Measurements from ENCODE around the gene PRICKLE2.
A peak's percentile ranks its signal among the peaks of the same experiment; 100 is the strongest.

The PRICKLE2 gene

DNA sequence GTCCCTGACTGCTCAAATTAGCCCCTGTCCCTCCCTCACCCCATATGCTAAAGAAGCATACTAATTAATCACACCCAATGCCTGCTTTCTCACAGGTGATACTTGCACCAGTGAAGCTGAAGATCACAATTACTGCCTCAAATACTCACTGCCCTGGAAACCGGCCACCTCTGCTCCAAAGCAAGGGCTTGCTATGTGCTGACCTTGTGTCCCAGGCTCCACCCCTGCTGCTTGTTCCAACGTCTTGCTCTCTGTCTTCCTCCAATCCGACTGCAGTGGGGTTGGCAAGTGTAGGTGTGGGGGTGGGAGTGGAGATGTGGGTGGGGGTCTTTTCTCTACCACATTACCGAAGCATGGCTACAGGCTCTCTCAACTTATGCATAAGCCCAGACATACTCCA, 146.3 kb downstream of the PRICKLE2 start:
- no peak for DNase-seq (ENCODE audit: low read depth, low spot score)

- no peak for DNase-seq (ENCODE audit: low read depth, low spot score)
Measured at GRCh38 chr3:64074895-64075679, 150.2 kb downstream of the PRICKLE2 start.

DNA sequence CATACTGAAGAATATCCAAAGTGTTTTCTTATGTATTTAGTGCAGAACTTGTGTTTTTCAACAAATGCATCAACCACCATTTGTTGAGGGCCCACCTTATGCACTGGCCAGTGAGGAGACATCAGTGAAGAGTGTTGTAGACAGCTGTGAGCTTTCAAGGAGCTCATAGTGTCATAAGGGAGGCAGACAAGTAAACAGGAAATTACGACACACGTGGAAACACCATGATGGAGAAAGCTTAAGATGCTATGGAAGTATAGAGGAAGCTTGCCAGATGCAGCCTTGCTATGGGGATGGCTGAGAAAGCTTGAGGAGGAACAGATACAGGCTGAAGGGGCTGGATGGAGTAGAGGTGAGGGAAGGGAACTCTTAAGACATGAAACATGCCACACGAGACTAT, 151.2 kb downstream of the PRICKLE2 start:
- no peak for DNase-seq (ENCODE audit: low read depth, low spot score)

GRCh38 chr3:64073158-64073761, 152.0 kb downstream of the PRICKLE2 start:
- no peak for DNase-seq (ENCODE audit: low read depth, low spot score)

- no peak for DNase-seq (ENCODE audit: low read depth, low spot score)
Measured at GRCh38 chr3:64072126-64072525, 153.1 kb downstream of the PRICKLE2 start.

DNA sequence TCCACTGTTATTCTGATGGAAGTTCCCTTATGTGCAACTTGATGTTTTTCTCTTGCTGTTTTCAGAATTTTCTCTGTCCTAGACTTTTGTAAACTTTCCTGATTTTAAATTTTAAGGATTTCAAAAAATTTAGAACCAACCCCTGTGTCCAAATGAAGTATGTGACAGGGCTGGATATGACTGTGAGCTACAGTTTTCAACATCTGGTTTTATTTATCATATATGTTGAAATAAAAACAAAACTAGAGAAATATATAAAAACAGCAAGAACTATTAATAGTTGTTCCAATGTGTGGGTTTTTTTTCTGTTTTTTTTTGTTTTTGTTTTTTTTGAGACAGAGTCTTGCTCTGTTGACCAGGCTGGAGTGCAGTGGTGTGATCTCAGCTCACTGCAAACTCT, 154.6 kb downstream of the PRICKLE2 start:
- no peak for DNase-seq (ENCODE audit: low read depth, low spot score)

GRCh38 chr3:64067506-64068346, 157.5 kb downstream of the PRICKLE2 start:
- DNase-seq (ENCODE audit: low read depth, low spot score), result no peak

DNA sequence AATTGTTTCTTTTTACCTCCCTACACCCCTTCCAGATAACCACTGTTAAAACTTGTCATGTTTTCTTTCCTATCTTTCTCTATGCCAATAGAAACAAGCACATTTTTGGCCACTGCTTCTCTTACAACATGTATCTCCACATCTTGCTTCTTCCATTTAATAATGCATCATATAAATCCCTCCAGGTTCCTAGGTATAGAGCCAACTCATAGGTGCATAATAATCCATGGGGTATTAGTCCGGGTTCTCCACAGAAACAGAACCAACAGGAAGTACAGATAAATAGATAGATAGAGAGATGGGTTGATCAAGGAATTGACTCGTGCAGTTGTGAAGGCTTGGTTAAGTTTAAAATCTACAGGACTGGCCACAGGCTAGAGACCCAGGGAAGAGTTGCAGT, 160.5 kb downstream of the PRICKLE2 start:
- DNase-seq (ENCODE audit: low read depth, low spot score), result no peak

DNA sequence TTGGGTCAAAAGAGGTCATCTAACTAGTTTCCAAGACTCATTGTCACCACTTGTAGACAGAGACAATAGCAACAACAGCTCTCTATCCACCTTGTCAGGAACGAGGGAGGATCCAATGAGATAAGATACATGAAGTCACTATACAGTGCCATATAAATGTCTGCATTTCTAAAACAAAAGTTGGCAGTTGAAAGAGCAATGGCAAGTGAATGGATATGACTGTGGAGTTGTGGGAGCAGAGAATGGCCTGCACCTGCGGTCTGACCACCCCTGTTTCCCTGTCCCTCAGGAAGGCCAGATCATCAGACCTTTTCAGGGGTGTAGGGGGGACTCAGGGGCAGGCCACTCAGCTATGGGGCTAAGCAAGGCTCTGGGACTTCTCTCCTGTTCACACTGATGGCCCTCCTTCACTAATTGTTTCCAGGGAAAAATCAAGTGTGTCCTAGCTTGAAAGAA, 161.3 kb downstream of the PRICKLE2 start:
- DNase-seq (ENCODE audit: low read depth, low spot score), result no peak

DNA sequence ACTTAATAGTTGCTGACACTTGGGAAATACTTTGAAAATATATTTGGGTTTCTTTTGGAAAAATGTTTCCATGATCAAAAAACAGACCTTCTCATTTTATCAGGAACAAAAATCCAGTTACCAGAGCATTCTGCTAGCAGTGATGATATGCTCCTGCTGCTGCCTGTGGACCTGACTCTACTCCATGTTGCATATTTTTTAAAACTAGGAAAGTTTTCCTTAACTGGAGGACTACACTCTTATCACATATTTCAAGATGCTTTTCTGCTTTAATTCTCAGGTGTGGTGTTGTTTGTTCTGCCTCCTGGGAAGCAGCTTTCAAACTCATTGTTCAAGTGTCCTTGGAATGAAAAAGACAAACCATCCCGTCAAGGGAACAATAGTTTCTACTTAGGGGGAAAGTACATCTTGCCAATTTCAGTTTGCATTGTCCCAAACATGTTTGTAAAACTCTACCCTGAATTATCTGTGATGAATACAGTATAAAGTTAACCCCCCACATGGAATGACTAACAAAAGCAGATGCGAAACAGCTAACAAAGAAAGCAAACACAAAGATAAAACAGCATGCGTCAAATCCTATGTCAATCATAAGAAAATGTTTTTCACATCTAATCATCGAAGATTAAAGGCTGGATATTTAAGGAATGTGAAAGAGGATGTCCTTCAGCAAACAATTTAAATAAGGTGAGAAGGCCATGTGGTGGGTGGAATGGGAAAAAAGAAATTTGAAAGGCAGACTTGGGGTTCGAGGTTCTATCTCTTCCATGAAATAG, 161.9 kb downstream of the PRICKLE2 start:
- DNase-seq (ENCODE audit: low read depth, low spot score), result peak; percentile 42

DNA sequence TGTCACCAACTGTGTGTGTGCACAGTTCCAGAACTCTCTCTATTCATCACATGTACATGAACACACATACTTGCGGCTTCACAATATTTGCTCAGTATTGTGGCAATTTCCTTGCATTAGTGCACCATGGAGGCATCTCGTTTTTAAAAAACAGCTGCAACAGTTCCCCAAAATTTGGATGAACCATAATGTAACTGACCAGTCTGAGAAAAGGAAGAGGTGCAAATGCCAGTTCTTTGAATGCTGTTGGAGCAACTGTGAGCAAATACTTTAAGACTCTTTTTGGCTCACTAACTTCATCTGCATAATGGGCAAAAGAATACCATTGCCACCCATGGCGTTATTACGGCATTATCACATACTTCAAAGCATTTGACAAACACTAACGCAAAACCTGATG, 163.6 kb downstream of the PRICKLE2 start:
- no peak for DNase-seq (ENCODE audit: low read depth, low spot score)

DNA sequence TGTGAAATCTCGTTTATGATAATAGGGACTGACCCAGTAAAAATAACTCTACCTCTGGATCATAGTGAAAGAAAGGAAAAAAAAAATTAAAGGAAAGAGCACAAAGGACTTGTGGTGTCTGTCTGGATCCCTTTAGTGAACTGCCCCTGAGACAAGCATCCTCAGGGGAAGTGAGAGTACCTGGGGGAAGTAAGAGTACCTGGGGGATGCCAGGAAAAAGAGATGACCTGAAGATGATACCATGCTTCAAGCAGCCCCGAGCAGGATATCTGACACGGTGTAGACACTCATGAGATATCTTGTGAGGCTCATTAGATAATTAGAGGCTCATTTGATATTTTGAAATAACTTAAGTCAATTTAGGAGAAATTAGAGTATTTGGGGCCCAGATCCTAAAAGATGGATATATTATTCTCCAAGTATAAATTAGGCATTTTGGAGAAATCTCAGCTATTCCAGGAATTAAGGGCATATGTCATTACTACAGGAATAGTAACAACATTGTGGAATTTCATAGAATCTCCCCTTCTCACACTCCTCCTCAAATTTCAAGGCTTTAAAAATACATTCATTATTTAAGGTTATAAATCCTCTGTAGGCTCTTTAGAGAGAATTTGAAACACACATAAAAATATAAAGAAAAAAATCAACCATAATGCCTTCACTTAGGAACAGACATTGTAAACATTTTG, 165.6 kb downstream of the PRICKLE2 start:
- no peak for DNase-seq (ENCODE audit: low read depth, low spot score)

DNA sequence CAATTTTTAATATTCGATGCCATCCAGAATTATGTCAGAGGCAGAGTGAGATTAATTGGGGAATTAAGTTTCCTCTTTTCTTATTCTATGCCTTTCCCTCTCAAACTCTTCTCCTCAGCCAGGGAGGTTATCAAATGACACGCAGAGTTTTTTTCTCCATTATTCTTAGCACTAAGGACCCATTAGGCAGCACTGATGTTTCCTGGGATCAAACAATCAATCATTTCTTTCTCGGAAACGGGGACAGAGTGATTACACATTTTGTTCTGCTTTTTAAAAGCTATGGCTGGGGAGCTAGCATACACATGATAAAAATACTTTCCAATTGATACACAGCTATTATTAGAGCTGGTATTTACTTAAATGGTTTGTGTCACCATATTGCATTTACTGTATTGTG, 166.7 kb downstream of the PRICKLE2 start:
- no peak for DNase-seq (ENCODE audit: low read depth, low spot score)

GRCh38 chr3:64057231-64057630, 168.0 kb downstream of the PRICKLE2 start:
- no peak for DNase-seq (ENCODE audit: low read depth, low spot score)

- DNase-seq (ENCODE audit: low read depth, low spot score), result peak; percentile 92
Measured at GRCh38 chr3:64056606-64057180, 168.6 kb downstream of the PRICKLE2 start.

GRCh38 chr3:64055076-64055475, 170.2 kb downstream of the PRICKLE2 start:
- no peak for DNase-seq (ENCODE audit: low read depth, low spot score)

- DNase-seq (ENCODE audit: low read depth, low spot score), result no peak
Measured at GRCh38 chr3:64054488-64054887, 170.8 kb downstream of the PRICKLE2 start.

DNA sequence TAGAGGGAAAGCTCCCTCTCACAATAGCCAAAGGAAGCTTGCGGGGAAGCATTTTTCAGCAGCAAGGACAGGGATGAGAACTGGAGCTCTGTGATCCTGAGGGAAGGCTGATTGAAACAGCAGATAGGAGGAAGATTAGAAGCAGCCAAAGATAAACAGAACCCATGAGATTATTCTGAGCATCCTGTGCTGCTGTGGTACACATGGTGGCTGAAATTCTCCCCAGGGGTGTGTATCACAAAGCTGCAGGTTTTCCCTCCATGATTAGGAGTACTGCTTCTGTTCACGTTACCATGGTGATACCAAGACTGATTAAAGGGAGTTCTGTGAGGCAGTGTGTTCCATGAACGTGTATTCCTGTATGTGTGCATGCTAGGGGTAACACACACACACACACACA, 171.7 kb downstream of the PRICKLE2 start:
- no peak for DNase-seq (ENCODE audit: low read depth, low spot score)

DNA sequence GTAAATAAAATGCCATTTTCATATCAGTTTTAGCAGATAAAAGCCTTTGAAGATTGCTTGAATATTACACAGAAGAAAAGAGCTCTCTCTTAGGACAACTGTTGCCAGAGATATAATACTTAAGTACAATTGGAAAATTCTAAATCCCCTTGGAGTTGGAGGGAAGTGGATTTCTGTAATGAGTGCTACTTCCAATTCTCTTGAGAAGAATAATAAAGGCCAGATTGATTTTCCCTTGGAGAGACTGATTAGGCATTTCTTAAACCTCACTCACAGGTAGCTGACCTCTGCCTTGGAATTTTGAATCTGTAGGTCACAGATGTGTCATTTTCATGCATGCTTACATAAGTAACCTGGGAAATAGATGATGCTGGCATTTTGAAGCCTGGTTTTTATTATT, 172.1 kb downstream of the PRICKLE2 start:
- no peak for DNase-seq (ENCODE audit: low read depth, low spot score)

GRCh38 chr3:64049832-64050231, 175.4 kb downstream of the PRICKLE2 start:
- no peak for DNase-seq (ENCODE audit: low read depth, low spot score)

DNA sequence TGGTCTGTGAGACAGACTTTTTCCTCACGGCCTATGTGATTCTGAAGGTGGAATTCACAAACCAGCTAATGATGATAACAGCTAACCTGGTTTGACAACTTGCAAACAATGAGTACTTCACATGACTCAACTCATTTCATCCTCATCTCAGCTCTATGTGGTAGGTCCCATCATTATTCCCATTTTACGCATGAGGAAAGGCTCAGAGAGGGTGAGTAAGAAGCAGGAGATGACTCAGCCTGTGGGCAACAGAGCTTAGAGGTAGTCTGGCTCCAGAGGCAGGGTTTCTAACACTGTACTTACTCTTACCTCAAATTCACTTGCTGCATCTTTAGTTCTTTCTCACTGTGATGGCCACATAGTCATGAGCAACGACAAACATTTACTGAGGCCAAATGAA, 176.1 kb downstream of the PRICKLE2 start:
- peak; percentile 54 for DNase-seq (ENCODE audit: low read depth, low spot score)

All from astrocyte of the hippocampus (primary cell).